HepG2 (cell line): ENCODE data around the gene MRFAP1L1. TPM values are rescaled to one million over a fixed set of nuclear protein-coding genes. Genes with fewer than 3 reads are reported as not detected.

Source experiments
- ADNP ChIP-seq: sonication (generic); formaldehyde crosslinking; IDR thresholded peaks from 2 replicates; pipeline ENCODE4 v1.4.0; 2020; ENCODE audit warnings: missing genetic modification reagents
- ARID3A ChIP-seq: IDR thresholded peaks from 2 replicates; pipeline ENCODE4 v1.6.1; 2012; ENCODE audit warnings: low read depth, low read length, improper control_type of control experiment
- CERS6 ChIP-seq: sonication (generic); formaldehyde crosslinking; IDR thresholded peaks from 2 replicates; pipeline ENCODE4 v1.5.0; 2020; ENCODE audit warnings: missing genetic modification reagents
- FOXM1 ChIP-seq: sonication (generic); formaldehyde crosslinking; IDR thresholded peaks from 2 replicates; pipeline ENCODE4 v1.5.0; 2020; ENCODE audit warnings: missing genetic modification reagents
- MTA1 ChIP-seq: sonication (generic); formaldehyde crosslinking; IDR thresholded peaks from 2 replicates; pipeline ENCODE4 v1.4.0; 2020; ENCODE audit warnings: missing genetic modification reagents, mild to moderate bottlenecking, borderline replicate concordance
- PLSCR1 ChIP-seq: sonication (generic); formaldehyde crosslinking; IDR thresholded peaks from 2 replicates; pipeline ENCODE4 v1.5.0; 2020; ENCODE audit warnings: missing genetic modification reagents, mild to moderate bottlenecking, borderline replicate concordance
- POGZ ChIP-seq: sonication (generic); formaldehyde crosslinking; IDR thresholded peaks from 2 replicates; pipeline ENCODE4 v1.4.0; 2020; ENCODE audit warnings: mild to moderate bottlenecking, missing genetic modification reagents
- SAFB2 ChIP-seq: sonication (generic); formaldehyde crosslinking; IDR thresholded peaks from 2 replicates; pipeline ENCODE4 v1.5.1; 2020; ENCODE audit warnings: missing genetic modification reagents, low read depth, mild to moderate bottlenecking, borderline replicate concordance
- SPEN ChIP-seq: sonication (generic); formaldehyde crosslinking; IDR thresholded peaks from 2 replicates; pipeline ENCODE4 v1.5.1; 2020; ENCODE audit warnings: low read depth, mild to moderate bottlenecking, missing genetic modification reagents
- USF2 ChIP-seq, 2 experiments: sonication (generic) in 1 of 2; formaldehyde crosslinking in 1 of 2; IDR thresholded peaks; 2 replicates each; pipeline versions ENCODE4 v1.5.1 to v1.6.1; 2011 to 2020; ENCODE audit warnings: borderline replicate concordance in 1 of 2, low read depth in 1 of 2, low read length in 1 of 2, mild to moderate bottlenecking in 1 of 2, missing genetic modification reagents in 1 of 2, moderate library complexity in 1 of 2
- YEATS4 ChIP-seq: sonication (generic); formaldehyde crosslinking; IDR thresholded peaks from 2 replicates; pipeline ENCODE4 v1.4.0; 2020; ENCODE audit warnings: missing genetic modification reagents, borderline replicate concordance
- ZBTB25 ChIP-seq: IDR thresholded peaks from 2 replicates; pipeline ENCODE4 v1.6.1; 2018; ENCODE audit warnings: missing genetic modification reagents
- ZNF33B ChIP-seq: sonication (generic); formaldehyde crosslinking; IDR thresholded peaks from 2 replicates; pipeline ENCODE4 v1.5.1; 2020; ENCODE audit warnings: mild to moderate bottlenecking, missing genetic modification reagents
- ZNF740 ChIP-seq: sonication (generic); formaldehyde crosslinking; IDR thresholded peaks from 2 replicates; pipeline ENCODE4 v1.4.0; 2020; ENCODE audit warnings: missing genetic modification reagents
- ZNF749 ChIP-seq: sonication (generic); formaldehyde crosslinking; IDR thresholded peaks from 2 replicates; pipeline ENCODE4 v1.8.0; 2022; ENCODE audit warnings: mild to moderate bottlenecking, missing genetic modification reagents, moderate library complexity, borderline replicate concordance
- ZXDC ChIP-seq: sonication (generic); formaldehyde crosslinking; IDR thresholded peaks from 2 replicates; pipeline ENCODE4 v1.5.0; 2020; ENCODE audit warnings: mild to moderate bottlenecking, missing genetic modification reagents
- polyA plus RNA-seq, 8 experiments: library from polyadenylated mRNA; depleted of rRNA in 3 of 8; stranded (reverse) in 7 of 8; unstranded in 1 of 8; fragments of >200 nt; fragmentation: Illumina TruSeq in 4 of 8; extraction: Trizol in 4 of 8; gene quantifications; 2 replicates each; pipeline versions ENCODE4 v1.2.1 to v1.2.3, GENCODE V29; 2011 to 2016; ENCODE audit warnings: low read depth in 4 of 8, missing spikeins in 1 of 8, mixed read lengths in 1 of 8; ENCODE audit not compliant: insufficient read depth in 1 of 8
- total RNA-seq, 5 experiments: library from RNA; depleted of rRNA; stranded (reverse); fragments of >200 nt; fragmentation: Illumina TruSeq; extraction: Trizol; gene quantifications; 2 replicates each; pipeline ENCODE4 v1.2.3, GENCODE V29; 2016; ENCODE audit warnings: low read depth in 1 of 5

Gene MRFAP1L1
- total and polyA plus RNA-seq, 2 of the 13 experiments (the other 11 are each of a cell fraction or from before 2014, with no cell fraction given) = 44.8 to 76.6 TPM

GRCh38 chr4:6673660-6674499 lies 35.8 kb downstream of the MRFAP1L1 start (continued):
- TF ChIP-seq USF2 (IDR thresholded peaks at IDR 0.05; ENCODE audit: low read depth, low read length) = no peak
- 0 out of 2 replicates have a peak, but pooled peaks have one; percentile 44 for TF ChIP-seq USF2 (CRISPR knock-in tag; IDR thresholded peaks at IDR 0.05; ENCODE audit: borderline replicate concordance)
- peak; percentile 66; the same call in 1 of the 2 replicates for TF ChIP-seq PLSCR1 (CRISPR knock-in tag)
- no peak for TF ChIP-seq ADNP
- TF ChIP-seq ZBTB25 (CRISPR knock-in tag) = no peak; the same call in none of the 2 replicates
- TF ChIP-seq ARID3A = no peak
- TF ChIP-seq ZNF749 (CRISPR knock-in tag) = peak; percentile 93
- TF ChIP-seq ZNF740 (CRISPR knock-in tag) = no peak
- no peak for TF ChIP-seq FOXM1 (CRISPR knock-in tag)
- peak; percentile 30; the same call in 1 of the 2 replicates for TF ChIP-seq ZXDC (CRISPR knock-in tag)
- peak; percentile 75; the same call in 1 of the 2 replicates for TF ChIP-seq SPEN (CRISPR knock-in tag)
- TF ChIP-seq CERS6 = no peak
- peak; percentile 37 for TF ChIP-seq SAFB2 (CRISPR knock-in tag)
- TF ChIP-seq MTA1 (CRISPR knock-in tag) = no peak
- TF ChIP-seq POGZ (CRISPR knock-in tag) = 0 out of 2 replicates have a peak, but pooled peaks have one; percentile 47
- peak; percentile 77 for TF ChIP-seq YEATS4 (CRISPR knock-in tag)
- TF ChIP-seq ZNF33B (CRISPR knock-in tag) = peak; percentile 38; the same call in 1 of the 2 replicates
